NK-92 treated with Interleukin-12 subunit alpha and Interleukin-12 subunit beta, amount 100 ng/mL, for 24 hours (cell line): ENCODE results near the gene CUTC.

Experiments used
- DNase-seq: peaks from one replicate; lab custom pipeline; 2025; lab: John Stamatoyannopoulos, UW

Gene CUTC

GRCh38 chr10:99784016-99784726, 52.1 kb downstream of the CUTC start:
- no peak for DNase-seq

GRCh38 chr10:99784727-99785441, 52.9 kb downstream of the CUTC start:
- no peak for DNase-seq

- DNase-seq: no peak
These were observed 53.6 kb downstream of the CUTC start for GRCh38 chr10:99785646-99786045.

- DNase-seq: no peak
These were observed 55.3 kb downstream of the CUTC start for GRCh38 chr10:99787311-99787710.

- no peak for DNase-seq
These were observed 55.9 kb downstream of the CUTC start for GRCh38 chr10:99787782-99788445.

- no peak for DNase-seq
These were observed 56.7 kb downstream of the CUTC start for GRCh38 chr10:99788598-99789256.

GRCh38 chr10:99791831-99792230, 59.8 kb downstream of the CUTC start:
- DNase-seq: no peak

- no peak for DNase-seq
These were observed 61.8 kb downstream of the CUTC start for GRCh38 chr10:99793819-99794218.

- DNase-seq: no peak
These were observed 64.9 kb downstream of the CUTC start for GRCh38 chr10:99796928-99797327.

- no peak for DNase-seq
These were observed 66.0 kb downstream of the CUTC start for GRCh38 chr10:99798031-99798430.

- DNase-seq: no peak
These were observed 66.9 kb downstream of the CUTC start for GRCh38 chr10:99798920-99799319.

- no peak for DNase-seq
These were observed 67.6 kb downstream of the CUTC start for GRCh38 chr10:99799613-99800012.

- no peak for DNase-seq
These were observed 72.4 kb downstream of the CUTC start for GRCh38 chr10:99804471-99804870.

GRCh38 chr10:99805190-99805589, 73.2 kb downstream of the CUTC start:
- DNase-seq: no peak
